OCI-LY7 (cell line): ENCODE measurements around the gene GTPBP10. TPM values are rescaled to one million over a fixed set of nuclear protein-coding genes. Genes with fewer than 3 reads are reported as not detected.

Experiments
- BruUV-seq: library from RNA; stranded (reverse); fragments of 400-500 nt; replicated peaks from 2 replicates; lab custom pipeline; 2021; lab: Mats Ljungman, UMichigan
- CTCF ChIA-PET: fragments of 300-600 bp; sonication (Branson Sonifier 250); formaldehyde crosslinking; loops from one replicate; lab custom pipeline; 2022; ENCODE audit warnings: antibody characterized with exemption; ENCODE audit not compliant: unreplicated experiment; lab: Charles Lee
- POLR2A ChIA-PET: fragments of 300-600 bp; sonication (Branson Sonifier 250); formaldehyde crosslinking; loops from one replicate; lab custom pipeline; 2022; ENCODE audit warnings: antibody characterized with exemption; lab: Charles Lee
- DNase-seq: peaks from one replicate; pipeline ENCODE4 v3.0.0-alpha.2; 2015; ENCODE audit warnings: low spot score
- H2AFZ ChIP-seq: fragments of 200-600 bp; sonication (generic), shearing (Covaris generic); 2 replicates; pipeline ENCODE4 v1.6.1; 2014; ENCODE audit warnings: mild to moderate bottlenecking, antibody characterized with exemption, low read length, moderate library complexity
- H3K27ac ChIP-seq: fragments of 200-600 bp; sonication (generic); 2 replicates; pipeline ENCODE4 v1.5.1; 2014; ENCODE audit warnings: mixed run types, low read depth, mild to moderate bottlenecking, moderate library complexity, low read length, inconsistent platforms; ENCODE audit not compliant: poor library complexity, severe bottlenecking
- H3K36me3 ChIP-seq: fragments of 200-600 bp; sonication (generic); 2 replicates; pipeline ENCODE4 v1.6.1; 2014; ENCODE audit warnings: mild to moderate bottlenecking, antibody characterized with exemption, low read length, moderate library complexity, mixed read lengths; ENCODE audit not compliant: insufficient read depth
- H3K4me1 ChIP-seq: fragments of 200-600 bp; sonication (generic); 2 replicates; pipeline ENCODE4 v1.5.1; 2014; ENCODE audit warnings: mild to moderate bottlenecking, low read length; ENCODE audit not compliant: insufficient read depth, poor library complexity, severe bottlenecking
- H3K4me2 ChIP-seq: fragments of 200-600 bp; sonication (generic); 2 replicates; pipeline ENCODE4 v1.6.1; 2014; ENCODE audit warnings: mild to moderate bottlenecking, low read length
- H3K4me3 ChIP-seq: fragments of 200-600 bp; sonication (generic); 2 replicates; pipeline ENCODE4 v1.5.1; 2014; ENCODE audit warnings: mild to moderate bottlenecking, low read depth, low read length; ENCODE audit not compliant: poor library complexity, severe bottlenecking
- H3K79me2 ChIP-seq: fragments of 200-600 bp; sonication (generic); 2 replicates; pipeline ENCODE4 v1.6.1; 2016; ENCODE audit warnings: low read depth, mild to moderate bottlenecking, low read length, moderate library complexity, mixed read lengths; ENCODE audit not compliant: insufficient read depth
- H3K9me2 ChIP-seq: fragments of 200-600 bp; sonication (generic); 2 replicates; pipeline ENCODE4 v1.6.1; 2016; ENCODE audit warnings: mild to moderate bottlenecking, low read length, mixed read lengths; ENCODE audit not compliant: insufficient read depth
- H3K9me3 ChIP-seq: fragments of 200-600 bp; sonication (generic); 2 replicates; pipeline ENCODE4 v1.6.1; 2014; ENCODE audit warnings: mild to moderate bottlenecking, mixed run types, low read length, mixed read lengths
- H4K20me1 ChIP-seq: fragments of 200-600 bp; sonication (generic); 2 replicates; pipeline ENCODE4 v1.6.1; 2014; ENCODE audit warnings: mild to moderate bottlenecking, antibody characterized with exemption, low read length, moderate library complexity, mixed read lengths; ENCODE audit not compliant: insufficient read depth
- EZH2phosphoT487 ChIP-seq: fragments of 200-600 bp; sonication (generic); IDR thresholded peaks from 2 replicates; pipeline ENCODE4 v1.6.1; 2018; ENCODE audit warnings: low read depth, borderline replicate concordance, mild to moderate bottlenecking, mixed run types, antibody characterized with exemption, low read length, moderate library complexity, mixed read lengths
- intact Hi-C: fragments of 100-400 bp; cut with micrococcal nuclease; formaldehyde crosslinking; loops from one replicate; pipeline ENCODE4 v1.10.0; 2022; ENCODE audit not compliant: unreplicated experiment
- total RNA-seq, 2 experiments: library from RNA; depleted of rRNA in 1 of 2; stranded (reverse); fragments of >200 nt in 1 of 2; shearing (Covaris generic) in 1 of 2; gene quantifications; 2 replicates each; pipeline ENCODE4 v1.2.3, GENCODE V29; 2014 to 2022
- TF ChIP-seq, protein P1 (sequence below): fragments of 200-600 bp; sonication (generic); conservative IDR thresholded peaks from 2 replicates; pipeline ENCODE4 v1.5.1; 2014; ENCODE audit warnings: mild to moderate bottlenecking, antibody characterized with exemption, low read length, moderate library complexity, mixed read lengths

The GTPBP10 gene
- total RNA-seq, 2 experiments from 2014 or later = 16.5 to 38.8 TPM

DNA sequence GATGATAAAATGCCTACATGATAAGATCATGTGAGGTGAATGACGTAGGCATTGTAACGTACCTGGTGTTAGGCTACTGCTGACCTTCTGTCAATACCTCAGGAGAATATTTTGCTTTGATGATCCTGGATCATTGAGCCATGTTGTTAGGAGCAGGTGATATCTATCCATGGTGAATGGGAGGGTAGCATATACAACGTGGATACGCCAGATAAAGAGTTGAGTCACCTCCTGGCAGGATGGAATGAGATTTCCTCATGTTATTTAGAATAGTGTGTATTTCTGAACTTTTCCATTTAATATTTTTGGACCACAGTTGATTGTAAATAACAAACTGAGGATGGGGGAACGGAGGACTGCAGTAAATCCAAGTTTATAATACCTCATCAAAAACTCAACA lies 45.0 kb downstream of the GTPBP10 start:
- POLR2A ChIA-PET = interaction anchor here (3.3 kb wide), 1 partner anchor 12 kb away, joined by 17 read pairs; the partner anchor contains the start of gene CLDN12
- Histone ChIP-seq H3K4me3 (no peak overlapping the region), H3K36me3 (peaks cover 38% of the 10 kb centered on the region), H4K20me1 (0 out of 2 replicates have a peak, but pooled peaks cover 3% of the 10 kb centered on the region), H3K4me2 (no peak overlapping the region), H3K4me1 (no peaks in the 10 kb centered on the region), H3K9me3 (no peaks in the 10 kb centered on the region), H3K79me2 (no peaks in the 10 kb centered on the region), H3K9me2 (no peaks in the 10 kb centered on the region), H2AFZ (no peak overlapping the region), H3K27ac (no peak overlapping the region)
- DNase-seq = no peak
- CTCF ChIA-PET = interaction anchor here (1.5 kb wide), 1 partner anchor 13 kb away, joined by 3 read pairs; no protein-coding TSS in a partner anchor
- no TSS peak for BruUV-seq
- intact Hi-C loops = no loop called here
- TF ChIP-seq, protein P1, sequence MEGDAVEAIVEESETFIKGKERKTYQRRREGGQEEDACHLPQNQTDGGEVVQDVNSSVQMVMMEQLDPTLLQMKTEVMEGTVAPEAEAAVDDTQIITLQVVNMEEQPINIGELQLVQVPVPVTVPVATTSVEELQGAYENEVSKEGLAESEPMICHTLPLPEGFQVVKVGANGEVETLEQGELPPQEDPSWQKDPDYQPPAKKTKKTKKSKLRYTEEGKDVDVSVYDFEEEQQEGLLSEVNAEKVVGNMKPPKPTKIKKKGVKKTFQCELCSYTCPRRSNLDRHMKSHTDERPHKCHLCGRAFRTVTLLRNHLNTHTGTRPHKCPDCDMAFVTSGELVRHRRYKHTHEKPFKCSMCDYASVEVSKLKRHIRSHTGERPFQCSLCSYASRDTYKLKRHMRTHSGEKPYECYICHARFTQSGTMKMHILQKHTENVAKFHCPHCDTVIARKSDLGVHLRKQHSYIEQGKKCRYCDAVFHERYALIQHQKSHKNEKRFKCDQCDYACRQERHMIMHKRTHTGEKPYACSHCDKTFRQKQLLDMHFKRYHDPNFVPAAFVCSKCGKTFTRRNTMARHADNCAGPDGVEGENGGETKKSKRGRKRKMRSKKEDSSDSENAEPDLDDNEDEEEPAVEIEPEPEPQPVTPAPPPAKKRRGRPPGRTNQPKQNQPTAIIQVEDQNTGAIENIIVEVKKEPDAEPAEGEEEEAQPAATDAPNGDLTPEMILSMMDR = no peak
- no peak for TF ChIP-seq EZH2phosphoT487

DNA sequence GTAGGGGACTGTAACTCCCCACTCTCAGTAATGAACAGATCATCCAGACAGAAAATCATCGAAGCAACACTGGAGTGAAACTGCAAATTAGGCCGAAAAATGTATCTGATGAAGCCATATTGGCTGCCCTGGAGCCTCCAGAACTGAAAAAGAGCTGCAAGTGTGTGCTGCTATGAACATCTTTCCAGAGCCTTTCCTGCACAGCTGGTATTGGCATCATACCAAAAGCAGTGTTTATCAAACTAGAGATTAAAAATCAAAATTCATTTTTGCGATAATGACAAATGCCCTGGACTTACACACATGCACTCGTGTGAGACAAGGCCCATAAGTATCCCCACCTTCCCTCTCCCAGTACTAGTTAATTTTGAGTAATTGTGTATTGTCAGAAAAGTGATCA lies 49.9 kb downstream of the GTPBP10 start:
- no peaks in the 10 kb centered on the region for H3K4me1 ChIP-seq

DNA sequence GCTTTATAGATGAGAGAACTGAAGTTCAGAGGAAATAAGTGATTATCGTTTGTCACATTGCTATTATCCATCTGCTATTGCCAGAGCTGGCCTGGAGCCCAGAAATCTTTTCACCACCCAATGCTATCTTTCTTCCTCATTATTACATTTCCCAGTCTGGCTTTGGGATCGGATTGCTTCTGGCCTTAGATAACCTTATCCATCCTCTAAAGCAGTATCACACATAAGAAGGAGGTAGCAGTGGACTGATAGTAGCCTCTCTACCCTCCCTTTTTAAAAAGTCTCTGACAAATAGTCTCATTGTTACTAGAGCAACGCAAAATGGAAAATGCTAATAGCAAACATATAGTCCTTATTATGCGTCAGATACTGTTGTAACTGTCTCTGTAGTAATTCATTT lies 55.5 kb downstream of the GTPBP10 start:
- CTCF ChIA-PET = no interaction called here

More for the DNA sequence above, 49.9 kb downstream of the GTPBP10 start:
- Histone ChIP-seq H3K4me2 (no peak overlapping the region), H3K9me2 (no peaks in the 10 kb centered on the region), H3K9me3 (0 out of 2 replicates have a peak, but pooled peaks cover 4% of the 10 kb centered on the region), H3K27ac (no peak overlapping the region), H3K4me3 (no peak overlapping the region), H3K79me2 (no peaks in the 10 kb centered on the region), H3K36me3 (peaks cover 6% of the 10 kb centered on the region; the same call in 1 of the 2 replicates), H4K20me1 (no peaks in the 10 kb centered on the region), H2AFZ (no peak overlapping the region)
- DNase-seq = no peak
- POLR2A ChIA-PET = no interaction called here
- intact Hi-C loops = no loop called here
- TF ChIP-seq, protein P1 = no peak
- no peak for TF ChIP-seq EZH2phosphoT487
- no TSS peak for BruUV-seq
- CTCF ChIA-PET = no interaction called here

More for the DNA sequence above, 55.5 kb downstream of the GTPBP10 start:
- H3K9me2 ChIP-seq = no peaks in the 10 kb centered on the region
- H3K9me3 ChIP-seq = 0 out of 2 replicates have a peak, but pooled peaks cover 4% of the 10 kb centered on the region
- no TSS peak for BruUV-seq
- peaks cover 5% of the 10 kb centered on the region for H3K4me1 ChIP-seq
- H3K4me2 ChIP-seq = no peak overlapping the region
- no peaks in the 10 kb centered on the region for H4K20me1 ChIP-seq
- H3K27ac ChIP-seq = no peak overlapping the region
- H2AFZ ChIP-seq = peak overlapping the region; percentile 49; the same call in 1 of the 2 replicates
- TF ChIP-seq EZH2phosphoT487 = no peak
- TF ChIP-seq, protein P1 = no peak
- peaks cover 13% of the 10 kb centered on the region for H3K36me3 ChIP-seq
- no peak overlapping the region for H3K4me3 ChIP-seq
- no peak for DNase-seq
- POLR2A ChIA-PET = no interaction called here
- intact Hi-C loops = loop anchor here (5.0 kb wide), 1 partner anchor 1540 kb away; the partner anchor contains the start of gene AKAP9
- H3K79me2 ChIP-seq = peaks cover 9% of the 10 kb centered on the region; the same call in 1 of the 2 replicates
